ENCODE measurements around the gene TMEM26.

TMEM26 gene

DNA sequence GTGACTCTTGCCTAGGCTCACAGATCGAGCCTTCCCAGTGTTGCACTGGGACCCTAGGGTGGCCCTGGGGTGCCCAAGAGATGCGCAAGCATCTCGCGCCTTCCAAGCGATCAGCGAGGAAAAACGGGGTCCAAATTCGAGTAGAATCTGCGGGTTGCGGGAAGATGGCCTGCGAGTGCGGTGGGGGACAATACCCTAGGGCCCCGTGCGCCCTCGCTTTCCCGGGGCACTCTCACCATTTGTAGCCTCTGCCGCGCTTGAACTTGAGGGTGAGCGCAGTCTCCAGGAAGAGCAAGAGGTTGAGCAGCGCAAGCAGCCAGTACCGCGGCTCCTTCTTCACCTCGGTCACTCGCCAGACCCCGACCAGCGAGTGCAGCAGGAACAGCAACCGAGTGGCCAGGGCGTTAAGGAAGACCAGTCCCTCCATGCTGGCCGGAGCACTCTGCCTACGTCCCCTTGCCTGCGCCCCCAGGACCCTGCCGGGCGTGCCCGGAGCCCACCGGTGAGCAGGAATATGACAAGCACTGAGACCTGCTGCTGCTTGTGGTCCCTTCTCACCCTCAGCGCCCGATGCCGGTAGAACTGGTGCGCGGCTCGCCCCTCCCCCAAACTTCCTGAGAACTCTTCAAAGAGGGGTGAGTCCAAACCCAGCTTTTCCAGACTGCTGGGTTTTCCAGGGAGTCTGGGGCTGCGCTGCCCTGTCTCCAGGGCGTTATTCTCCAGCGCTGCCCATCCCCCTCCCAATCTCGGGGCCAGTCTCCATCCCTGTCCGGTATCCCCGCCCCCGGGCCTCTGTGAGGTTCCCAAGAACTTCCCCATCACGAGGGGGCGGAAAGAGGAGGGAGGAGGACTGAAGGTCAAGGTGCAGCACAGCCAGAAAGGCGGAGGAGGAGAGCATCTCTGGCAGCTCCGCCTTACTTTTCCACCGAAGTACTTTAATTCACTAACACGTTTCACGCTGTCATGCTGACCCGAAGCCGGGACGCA lies at the start of gene TMEM26:
Gene TMEM26 (minus strand): TSS at position 727 of the 987 bp plus-strand sequence. CDS start 300 bp downstream, at position 427.
- no peak for DNase-seq

DNA sequence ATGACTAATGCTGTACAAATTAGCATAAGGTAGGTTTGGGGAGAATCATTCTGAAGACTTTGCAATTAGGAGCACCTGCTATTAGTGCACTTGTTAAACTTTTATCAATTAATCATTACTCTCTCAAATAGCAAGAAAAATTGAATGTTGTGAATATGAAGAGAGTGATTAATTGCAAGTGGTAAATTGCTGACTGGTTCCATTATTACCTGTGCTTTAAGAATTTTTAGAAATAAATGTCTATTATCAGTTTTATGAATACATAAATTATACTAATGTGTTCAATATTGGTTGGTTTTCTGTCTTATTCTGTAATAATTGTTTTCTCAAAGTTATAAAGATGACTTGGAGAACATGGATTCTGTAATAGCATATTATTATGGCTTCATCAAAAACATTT lies 47.3 kb upstream of the TMEM26 start:
- no peak for DNase-seq

DNA sequence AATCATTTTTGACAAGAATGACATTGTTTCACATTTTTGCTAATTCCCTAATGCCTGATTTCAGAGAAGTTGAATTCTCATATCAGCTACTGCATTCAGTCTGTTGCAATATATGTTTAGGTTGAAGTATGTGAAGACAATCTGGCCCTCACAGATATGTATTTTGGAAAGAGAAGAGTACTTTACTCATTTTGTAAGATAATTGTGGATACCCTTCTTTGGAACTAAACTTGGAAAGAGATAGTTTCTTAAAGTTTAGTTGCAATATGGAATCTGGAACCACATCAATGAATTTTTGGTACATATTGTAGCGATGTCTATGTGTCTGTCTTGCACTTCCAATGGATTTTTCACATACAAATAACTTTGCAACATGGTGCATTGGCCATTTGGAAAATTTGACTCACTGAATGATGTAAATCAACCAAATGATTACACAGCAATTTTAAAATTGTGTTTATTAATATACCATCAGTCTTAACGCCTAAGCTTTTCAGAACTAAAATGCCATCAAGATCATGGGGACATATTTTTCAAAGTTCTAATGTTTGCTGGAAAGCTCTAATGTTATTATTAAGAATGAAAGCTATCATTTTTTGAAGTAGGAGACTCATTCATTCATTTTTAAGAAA lies 39.3 kb upstream of the TMEM26 start:
- DNase-seq = no peak

DNA sequence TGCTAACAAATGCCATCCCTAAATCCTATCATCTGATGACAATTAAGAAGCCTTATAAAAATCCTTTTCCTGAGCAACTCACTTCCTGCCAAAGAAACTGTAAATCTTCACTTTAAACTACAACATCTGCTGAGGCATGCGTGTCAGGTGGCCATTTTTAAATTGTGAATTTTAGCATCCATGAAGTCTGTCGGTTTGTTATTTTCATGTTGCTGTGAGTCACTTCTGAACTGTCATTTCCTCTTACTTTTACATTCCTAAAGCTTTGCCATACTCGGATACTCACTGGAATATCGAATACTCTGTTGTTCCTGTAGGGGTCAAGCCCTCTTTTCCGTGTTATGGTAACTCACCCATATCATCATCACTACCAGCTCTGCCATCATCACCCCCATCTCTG lies 34.3 kb upstream of the TMEM26 start:
- DNase-seq = no peak

DNA sequence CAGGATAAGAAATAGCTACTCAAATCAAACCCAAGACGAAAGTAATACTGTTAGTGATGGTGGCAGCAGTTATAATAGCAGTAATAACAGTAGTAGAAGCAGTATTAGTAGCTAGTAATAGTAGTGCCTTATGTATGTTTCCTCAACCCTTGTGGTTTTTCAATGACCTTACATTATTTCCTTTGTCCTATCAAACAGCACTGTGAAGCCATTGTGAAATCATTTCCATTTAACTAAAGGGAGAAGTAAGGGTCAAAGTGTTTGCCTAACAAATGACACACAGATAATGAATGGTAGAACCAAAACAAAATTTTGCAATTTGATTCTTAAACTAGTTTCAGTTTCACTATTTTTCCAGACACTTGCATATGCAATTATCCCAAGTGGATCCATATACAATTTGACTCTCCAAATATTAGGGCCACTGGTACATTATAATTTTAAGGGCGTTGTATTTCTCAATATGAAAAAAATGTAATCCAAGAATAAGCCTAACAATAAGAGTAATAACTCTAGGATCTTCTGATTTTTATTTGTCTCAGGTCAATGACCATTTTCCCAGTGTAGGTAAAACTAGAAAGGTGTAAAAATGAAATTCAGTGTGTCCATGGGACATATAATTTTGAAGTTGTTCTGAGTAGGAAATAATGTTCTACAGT lies 33.7 kb upstream of the TMEM26 start:
- no peak for DNase-seq

DNA sequence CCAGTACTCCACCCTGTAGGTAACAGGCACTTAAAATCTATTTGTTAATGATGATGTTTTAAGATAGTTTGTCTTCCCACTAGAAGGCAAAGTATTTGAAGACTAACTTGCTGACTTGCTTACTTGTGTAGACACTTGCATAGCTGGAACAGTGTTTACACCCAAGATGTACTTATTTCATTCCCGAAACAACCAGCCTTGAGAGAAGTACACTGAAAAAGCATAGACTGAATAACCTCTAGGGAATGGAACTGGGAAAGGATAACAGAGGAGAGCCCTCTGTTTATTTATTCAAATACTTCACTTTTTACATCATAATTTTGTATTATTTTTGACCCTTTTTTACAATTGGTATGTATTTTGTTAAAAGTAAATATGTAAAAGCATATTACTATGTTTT lies 33.1 kb upstream of the TMEM26 start:
- DNase-seq = no peak

DNA sequence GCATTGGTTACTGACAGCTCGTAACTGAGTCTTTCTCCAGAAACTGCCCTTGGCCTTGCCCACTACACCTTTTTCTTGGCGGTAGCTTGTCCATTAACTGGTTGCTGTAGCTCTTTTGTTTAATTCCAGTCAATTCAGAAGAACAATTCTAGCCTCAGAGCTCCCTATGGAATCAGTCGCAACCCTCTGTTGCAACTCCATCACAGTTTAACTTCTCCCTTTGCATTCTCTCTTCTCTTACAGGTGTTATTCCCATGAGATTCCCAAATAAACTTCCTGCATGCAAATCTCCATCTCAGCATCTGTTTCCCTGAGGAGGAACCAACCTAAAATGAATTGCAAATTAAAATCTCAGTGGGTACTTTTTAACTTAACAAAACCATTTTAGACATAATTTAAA lies 28.4 kb upstream of the TMEM26 start:
- DNase-seq = no peak

DNA sequence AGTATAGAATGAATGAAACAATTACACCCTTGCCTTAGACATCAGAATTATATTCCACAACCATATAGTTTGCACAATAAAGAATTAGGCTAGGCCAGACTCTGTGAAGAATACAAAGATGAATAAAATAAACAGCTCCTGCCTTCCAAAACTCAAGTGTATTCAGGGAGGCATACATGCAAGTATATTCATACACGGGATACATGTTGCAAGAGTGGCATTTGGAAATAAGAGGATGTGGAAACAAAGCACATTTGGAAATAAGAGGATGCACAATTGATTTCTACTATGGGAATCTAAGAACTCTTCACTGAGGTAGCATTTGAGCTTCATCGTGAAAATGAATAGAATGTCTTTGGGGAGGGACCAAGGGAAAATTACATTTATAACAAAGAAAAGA lies 27.0 kb upstream of the TMEM26 start:
- no peak for DNase-seq

DNA sequence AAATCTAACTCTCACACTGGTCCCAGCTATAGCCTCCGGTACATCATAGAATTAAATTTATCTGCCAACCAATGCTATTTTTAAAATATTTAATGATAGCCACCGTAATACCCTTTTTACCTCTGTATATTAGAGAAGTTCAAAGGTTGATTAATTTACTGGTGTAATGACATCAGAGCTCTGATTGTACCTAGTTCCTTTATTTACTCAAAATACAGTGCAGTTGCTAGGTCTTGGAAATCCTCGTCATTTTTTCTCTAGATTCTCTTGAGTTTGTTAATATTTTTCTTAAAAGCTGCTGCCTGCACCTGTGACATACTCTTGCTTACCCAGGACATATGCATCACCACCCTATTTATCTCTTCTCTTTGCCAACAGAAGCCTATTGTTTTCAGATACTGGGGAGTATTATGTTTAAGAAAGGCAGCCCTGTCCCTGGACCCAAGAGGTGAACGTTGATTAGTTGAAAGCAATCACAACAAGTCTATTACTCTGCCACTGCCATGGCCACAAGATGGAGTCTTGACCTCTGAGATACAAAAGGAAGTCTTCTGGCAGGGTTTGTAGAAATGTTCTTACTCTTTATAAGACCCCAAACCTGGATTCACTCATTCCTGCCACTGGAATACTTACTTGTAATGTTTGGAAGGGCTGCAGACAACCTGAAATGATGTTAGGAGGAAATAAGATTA lies 25.6 kb upstream of the TMEM26 start:
- DNase-seq = no peak

DNA sequence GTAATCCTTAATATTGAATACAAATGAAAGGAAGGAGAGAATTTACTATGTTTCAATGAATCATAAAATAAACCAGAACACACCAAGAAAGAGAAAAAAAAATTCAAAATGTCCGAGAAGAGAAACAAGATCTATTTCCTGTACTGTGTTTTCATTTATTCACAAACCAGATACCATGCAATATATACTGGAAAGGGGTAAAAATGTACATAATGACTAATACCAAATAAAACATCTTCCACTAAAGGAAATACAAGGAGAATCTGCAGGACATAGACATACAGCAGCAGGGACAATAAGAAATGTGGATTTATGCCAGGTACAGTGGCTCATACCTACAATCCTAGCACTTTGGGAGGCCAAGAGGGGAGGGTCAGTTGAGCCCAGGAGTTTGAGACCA lies 24.3 kb upstream of the TMEM26 start:
- no peak for DNase-seq

DNA sequence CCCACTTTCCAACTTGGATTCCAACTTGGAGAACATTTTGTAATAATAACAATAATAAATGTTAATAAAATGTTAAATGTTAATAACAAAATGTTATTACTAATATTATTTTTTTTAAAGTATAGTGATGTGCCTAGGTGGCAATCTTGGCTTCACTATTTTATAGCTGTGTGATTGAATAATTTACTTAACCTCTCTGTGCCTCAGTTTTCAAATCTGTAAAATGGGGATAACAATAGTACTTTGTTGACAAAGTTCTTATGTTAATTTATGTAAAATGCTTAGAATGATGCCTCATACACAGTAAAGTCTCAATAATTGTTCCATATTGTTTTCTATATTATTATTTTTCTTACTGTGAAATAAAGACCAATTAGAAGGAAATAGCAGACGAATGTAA lies 23.3 kb upstream of the TMEM26 start:
- DNase-seq = no peak

DNA sequence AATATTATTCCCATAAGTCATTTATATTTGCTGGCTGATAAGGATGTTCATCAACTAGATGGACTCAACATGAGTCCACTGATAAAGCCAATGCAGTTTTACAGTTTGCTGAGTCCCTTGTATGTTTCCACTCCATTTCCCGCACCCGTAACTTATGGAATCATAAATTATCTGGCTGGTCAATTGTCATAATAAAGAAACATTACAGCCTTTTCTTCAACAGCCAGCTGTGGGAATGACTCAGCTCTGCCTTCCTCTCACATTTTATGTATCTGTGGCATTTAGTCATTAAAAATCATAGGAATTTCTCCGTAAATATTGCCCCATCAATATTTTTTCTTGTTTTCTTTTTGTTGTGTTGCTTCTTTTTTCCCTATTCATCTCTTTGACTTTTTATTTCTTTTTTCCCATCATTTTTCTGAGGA lies 22.3 kb upstream of the TMEM26 start:
- DNase-seq = no peak

DNA sequence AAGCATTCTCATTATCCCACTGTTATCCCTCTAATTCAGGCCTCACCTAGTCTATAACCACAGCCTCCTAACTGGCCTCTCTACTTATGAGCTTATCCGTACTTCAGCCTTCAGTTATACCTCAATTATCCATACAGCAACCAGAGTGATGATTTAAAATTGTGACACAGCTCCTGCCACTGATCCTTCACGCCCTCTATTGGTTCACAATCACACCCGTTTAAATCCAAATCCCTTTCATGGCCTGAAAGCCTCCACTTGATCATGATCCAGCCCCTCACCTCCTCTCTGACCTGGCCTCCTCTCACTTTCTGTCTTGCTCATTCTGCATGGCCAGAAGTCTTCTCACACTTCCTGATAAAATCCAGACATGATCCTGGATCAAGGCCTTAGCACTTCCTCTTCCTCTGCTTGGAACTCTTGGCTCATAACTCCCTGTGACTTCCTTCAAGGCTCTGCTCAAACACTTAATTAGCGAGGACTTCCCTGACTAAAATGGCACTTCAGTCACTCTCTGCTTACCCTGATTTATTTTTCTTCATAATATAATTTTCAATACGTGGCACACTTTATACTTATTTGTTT lies 19.0 kb upstream of the TMEM26 start:
- DNase-seq = no peak

DNA sequence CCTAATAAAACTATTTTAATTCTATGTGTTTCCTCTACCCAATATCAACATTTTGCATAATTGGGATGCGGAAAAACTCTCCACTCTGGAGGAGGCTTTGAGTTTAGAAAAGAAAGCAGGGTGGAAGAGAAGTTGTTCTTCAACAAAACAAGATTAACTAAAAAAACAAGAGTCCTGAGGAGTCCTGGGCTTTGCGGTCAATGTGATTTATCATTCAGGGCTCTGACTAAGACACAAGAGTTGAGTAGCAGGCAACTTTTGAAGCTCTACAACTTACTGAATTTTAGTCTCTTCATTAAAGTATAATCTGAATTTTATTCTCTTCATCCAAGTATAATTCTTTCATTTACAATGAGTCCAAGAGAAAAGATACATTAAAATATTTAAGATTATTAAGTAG lies 18.3 kb upstream of the TMEM26 start:
- no peak for DNase-seq

DNA sequence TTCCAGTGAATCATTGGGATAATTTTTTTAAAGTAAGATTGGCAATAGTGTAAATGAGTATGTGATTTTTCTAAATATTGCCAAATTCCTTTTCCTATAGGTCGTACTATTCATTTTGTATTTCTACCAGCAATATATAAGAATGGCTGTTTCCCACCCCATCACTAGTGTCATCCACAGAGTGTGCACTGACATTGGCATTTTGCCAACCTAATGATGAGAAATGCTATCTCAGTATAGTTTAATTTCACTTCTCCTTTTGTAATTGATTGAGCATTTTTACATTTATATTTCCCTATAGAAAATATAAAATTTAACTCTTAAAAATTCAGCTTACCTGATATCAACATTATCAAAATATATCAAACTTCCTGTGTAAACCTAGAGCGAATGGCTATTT lies 17.6 kb upstream of the TMEM26 start:
- no peak for DNase-seq

DNA sequence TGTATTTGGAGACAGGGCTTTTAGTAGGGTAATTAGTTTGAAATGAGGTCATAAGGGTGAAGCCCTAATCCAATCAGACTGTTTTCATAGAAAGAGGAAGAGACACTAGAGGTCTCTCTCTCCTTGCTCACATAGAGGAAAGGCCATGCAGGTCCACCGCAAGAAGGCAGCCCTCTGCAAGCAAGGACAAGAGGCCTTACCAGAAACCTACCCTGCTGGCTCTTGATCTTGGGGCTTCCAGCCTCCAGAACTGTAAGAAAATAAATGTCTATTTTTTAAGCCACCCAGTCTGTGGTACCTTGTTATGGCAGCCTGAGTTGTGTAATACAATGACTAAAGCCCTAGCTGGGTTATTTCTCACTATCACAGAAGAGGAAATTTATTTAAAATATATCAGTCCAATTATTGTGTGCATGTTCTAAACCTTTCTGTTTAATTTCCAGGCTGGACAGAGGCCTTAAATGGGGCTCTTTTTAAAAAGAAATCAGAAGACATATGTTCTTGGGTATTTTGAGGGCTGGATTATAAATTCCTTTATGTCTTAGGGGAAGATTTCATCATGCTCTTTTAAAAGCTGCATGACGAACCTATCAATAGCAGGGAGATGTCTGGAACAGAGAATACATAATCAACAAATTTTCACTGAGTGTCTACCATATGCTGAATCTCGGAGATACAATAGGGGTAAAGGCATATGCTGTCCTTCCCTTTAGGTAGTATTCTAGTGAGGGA lies 12.9 kb upstream of the TMEM26 start:
- DNase-seq = no peak

DNA sequence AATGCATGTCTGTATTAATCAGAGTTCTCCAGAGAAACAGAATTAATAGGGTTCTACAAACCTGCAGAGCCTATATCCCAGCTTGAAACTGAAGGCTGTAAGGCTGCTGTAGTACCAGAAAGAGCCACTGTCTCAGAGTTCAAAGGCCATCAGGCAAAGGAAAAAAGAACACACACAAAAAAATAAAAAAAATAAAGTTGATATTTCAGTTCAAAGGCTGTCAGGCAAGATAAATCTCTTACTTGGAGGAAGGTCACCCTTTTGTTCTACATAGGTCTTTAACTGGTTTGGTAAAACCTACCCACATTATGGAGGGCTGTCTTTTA lies 12.0 kb upstream of the TMEM26 start:
- no peak for DNase-seq

DNA sequence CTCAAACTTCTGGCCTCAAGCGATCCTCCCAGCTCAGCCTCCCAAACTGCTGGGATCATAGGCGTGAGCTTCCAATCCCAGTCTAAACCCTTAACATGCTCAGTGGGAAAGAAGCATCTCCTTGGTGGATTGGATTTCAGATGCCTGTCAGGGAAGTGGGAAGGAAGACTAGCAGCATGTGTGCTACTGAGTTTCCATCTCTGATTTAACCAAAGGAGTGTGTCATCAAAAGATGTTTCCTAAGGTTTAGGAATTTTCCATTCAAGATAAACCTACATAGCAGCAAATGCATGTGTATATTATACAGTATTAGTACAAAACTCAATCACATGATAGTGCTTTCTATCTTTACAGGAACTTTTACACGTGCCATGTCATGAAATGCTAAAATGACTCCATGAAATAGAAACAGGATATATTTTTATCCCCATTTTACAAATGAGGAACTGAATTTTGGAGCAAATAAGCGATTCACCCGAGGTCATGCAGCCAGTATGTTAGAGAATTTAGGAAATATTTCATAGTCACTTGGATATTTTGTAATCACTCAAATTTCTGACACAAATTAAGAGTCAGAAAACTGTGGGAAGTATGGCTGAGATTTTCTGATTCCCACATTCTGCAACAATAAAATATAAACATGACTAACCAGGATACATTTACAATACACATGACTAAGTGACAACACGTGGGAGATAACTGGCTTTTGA lies 11.4 kb upstream of the TMEM26 start:
- no peak for DNase-seq

DNA sequence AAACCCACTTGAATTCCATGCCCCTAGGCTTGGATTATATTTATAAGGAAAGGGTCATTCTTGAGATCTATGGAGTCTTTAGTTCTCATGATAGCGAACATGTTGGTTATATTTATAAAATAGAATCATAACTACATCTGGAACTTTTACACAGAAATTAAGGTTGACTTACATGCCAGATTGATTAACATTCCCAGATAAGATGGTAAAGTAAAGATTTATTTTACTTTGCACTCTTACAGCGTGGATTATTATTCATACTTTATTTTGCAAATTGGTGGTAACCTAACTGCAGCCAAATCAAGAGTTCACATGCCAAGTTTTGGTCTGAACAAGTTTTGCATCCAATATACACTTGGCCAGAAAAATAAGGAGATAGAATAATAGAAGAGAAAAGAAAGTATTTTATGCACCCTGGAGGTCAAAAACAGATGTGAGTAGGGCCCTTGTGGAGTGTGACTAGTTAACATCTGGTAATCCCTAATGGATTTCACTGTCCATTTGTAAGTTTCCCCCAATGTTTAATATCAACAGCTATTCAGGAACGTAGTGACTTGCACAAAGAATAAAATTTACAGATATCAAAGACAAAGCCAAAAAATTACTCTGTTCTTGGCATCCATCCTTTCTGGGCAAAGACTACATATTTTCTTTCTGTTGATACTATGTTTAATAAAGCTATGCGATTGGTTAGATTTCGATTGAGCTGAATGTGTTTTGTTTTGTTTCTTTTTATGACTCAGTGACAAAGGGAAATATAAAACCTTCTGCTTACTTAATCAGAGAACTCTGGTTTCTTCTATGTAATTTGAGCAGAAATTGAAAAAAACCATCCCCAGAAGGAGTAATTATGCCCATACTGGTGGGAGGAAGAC lies 10.1 kb upstream of the TMEM26 start:
- DNase-seq = no peak

DNA sequence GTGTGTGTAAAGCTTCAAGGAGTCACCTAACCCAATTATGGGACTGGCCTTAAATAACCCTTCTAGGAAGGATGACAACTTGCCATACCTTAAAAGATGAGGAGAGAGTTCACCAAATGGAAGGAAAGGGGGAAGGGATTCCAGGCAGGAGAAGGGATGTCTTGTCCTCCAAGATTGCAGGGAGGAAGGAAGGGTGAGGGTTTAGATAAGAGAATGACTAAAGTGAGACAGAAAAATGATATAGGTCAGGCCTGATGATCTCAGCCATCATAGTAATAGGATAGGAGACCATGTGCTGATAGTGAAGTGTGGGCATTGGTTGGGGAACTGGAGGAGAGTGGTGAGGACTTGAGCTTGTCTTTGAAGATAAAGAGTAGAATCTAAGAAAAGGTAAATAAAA lies 7.7 kb upstream of the TMEM26 start:
- DNase-seq = no peak

Measured in CD4-positive, alpha-beta T cell treated with Interleukin-6 for 4 hours (primary cell).